Activated T-cell treated with anti-CD3 and anti-CD28 coated beads for 48 hours (primary cell): ENCODE data around the gene DERA.
"Not testable (repeated sequence)": the region's sequence is repeated elsewhere in the genome, so short reads cannot be mapped to it uniquely, and the experiment has no call there.

ENCODE experiments used
- DNase-seq: peaks from one replicate; pipeline ENCODE4 v3.0.0-alpha.2; 2020; ENCODE audit warnings: low read depth

The DERA gene

DNA sequence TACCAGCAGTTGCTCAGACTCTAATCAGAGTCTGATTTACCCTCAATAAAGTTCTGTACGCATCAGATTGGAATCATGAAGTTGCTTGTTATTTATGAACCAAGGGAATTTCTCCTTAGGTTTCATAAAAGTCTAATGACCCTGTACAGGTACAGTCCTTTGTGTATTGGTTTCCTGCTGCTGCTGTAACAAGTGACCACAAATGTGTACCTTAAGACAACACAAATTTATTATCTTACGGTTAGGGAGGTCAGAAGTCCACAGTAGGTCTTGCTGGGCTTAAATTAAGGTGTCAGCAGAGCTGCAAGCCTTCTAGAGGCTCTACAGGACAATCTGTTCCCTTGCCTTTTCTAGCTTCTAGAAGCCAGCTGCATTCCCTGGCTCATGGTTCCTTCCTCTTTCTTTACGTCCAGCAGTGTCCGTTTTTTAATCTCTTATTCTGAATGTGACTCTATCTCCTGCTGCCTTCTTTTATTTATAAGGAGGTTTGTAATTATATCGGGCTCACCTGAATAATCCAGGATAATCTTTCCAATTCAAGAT lies 6.7 kb upstream of the DERA start:
- DNase-seq: no peak

GRCh38 chr12:15910468-15910863 lies 666 bp upstream of the DERA start:
- DNase-seq: no peak

DNA sequence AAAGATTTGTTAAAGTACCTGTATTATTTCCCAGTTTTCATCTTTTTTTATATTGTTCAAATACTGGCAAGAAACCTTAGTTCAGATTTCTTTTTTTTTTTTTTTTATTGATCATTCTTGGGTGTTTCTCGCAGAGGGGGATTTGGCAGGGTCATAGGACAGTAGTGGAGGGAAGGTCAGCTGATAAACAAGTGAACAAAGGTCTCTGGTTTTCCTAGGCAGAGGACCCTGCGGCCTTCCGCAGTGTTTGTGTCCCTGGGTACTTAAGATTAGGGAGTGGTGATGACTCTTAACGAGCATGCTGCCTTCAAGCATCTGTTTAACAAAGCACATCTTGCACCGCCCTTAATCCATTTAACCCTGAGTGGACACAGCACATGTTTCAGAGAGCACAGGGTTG lies 799 bp downstream of the DERA start:
- DNase-seq: not testable (repeated sequence)

- not testable (repeated sequence) for DNase-seq
Observed at GRCh38 chr12:15914131-15914530, 3.0 kb downstream of the DERA start.

GRCh38 chr12:15918066-15918465 lies 6.9 kb downstream of the DERA start:
- DNase-seq: no peak

DNA sequence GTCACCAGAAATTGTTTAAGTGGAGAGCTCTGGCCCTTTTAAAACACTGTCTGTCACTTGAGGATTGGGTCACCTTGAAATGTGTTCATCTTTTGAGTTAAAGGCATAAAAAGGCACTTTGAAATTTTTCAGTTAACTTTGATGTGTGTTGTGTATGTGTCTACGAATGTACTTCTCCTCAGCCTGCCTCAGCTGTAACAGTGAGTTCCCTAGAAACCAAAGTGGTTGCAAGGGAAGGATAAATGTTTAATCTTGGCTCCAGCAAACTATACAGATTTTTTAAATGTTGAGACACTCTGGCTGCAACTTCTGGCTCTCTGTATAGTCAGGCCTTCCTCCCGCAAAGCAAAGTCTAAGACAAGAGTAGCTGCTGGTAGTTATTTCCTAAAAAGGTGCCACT lies 8.3 kb downstream of the DERA start:
- no peak for DNase-seq

DNA sequence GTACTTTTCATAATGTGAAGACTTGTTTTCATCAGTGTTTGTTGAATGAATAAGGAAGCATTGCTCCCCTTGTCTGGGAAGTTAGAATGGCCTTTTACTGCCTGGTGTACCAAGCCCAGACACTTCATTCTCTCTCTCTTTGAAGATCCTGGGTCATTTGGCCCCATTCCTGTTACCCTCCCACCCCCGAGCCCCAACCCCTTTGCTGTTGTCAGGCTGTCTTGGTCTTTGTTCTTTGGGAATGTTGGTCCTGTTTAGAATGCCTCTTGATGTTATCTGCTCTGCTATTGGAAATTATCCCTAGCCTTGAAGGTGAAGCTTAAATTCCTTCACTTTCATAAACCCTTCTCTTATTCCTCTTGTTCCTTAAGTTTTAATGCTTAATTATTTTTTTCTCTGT lies 13.8 kb downstream of the DERA start:
- DNase-seq: no peak

GRCh38 chr12:15928346-15928745 lies 17.2 kb downstream of the DERA start:
- no peak for DNase-seq

GRCh38 chr12:15928870-15929571 lies 17.9 kb downstream of the DERA start:
- no peak for DNase-seq

DNA sequence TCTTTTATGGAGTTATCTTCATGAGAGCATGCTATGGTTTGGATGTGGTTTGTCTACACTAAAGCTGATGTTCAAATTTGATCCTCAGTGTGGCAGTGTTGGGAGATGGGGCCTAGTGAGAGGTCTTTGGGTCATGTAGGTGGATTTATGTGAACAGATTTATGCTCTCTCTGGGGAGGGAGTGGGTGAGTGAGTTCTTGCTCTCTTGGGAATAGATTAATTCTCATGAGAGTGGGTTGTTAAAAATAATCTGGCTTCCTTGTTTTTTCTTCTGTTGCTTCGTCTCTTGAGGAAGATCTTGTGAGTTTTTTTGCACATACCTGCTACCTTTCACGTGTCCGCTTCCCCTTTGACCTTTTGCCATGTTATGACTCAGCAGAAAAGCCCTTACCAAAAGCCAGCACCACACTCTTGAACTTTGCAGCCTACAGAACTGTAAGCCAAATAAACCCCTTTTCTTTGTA lies 20.5 kb downstream of the DERA start:
- DNase-seq: no peak

- no peak for DNase-seq
Observed at GRCh38 chr12:15932327-15932726, 21.2 kb downstream of the DERA start.

DNA sequence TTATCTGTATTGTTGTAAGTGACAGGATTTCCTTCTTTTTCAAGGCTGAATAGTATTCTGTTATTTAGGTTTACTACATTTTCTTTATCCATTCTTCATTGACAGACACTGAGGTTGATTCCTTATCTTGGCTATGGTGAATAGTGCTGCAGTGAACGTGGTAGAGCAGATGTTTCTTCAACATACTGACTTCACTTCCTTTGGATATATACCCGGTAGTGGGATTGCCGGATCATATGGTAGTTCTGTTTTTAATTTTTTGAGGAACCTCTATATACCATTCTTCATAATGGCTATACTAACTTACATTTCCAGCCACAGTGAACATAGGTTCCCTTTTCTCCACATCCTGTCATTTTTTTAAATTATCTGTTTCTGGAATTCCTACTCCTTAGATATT lies 21.8 kb downstream of the DERA start:
- no peak for DNase-seq

DNA sequence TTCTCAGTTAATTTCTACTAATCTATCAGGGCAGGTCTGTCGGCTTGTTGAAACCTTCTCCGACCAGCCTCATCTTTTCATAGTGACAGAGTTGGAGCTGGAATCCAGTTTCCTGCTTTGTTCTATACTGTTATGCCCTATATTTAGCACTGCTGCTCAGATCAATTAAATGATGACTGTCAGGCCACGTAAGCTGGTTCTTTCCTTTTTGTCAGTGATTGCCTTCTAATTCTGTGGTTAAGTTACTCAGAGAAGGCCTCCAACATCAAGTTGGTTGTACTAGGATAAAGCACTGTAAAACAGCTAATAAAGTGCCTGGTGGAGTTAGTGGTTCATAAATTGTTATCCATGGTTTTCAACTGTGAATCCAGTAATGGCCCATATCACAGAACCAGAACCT lies 22.6 kb downstream of the DERA start:
- DNase-seq: no peak

DNA sequence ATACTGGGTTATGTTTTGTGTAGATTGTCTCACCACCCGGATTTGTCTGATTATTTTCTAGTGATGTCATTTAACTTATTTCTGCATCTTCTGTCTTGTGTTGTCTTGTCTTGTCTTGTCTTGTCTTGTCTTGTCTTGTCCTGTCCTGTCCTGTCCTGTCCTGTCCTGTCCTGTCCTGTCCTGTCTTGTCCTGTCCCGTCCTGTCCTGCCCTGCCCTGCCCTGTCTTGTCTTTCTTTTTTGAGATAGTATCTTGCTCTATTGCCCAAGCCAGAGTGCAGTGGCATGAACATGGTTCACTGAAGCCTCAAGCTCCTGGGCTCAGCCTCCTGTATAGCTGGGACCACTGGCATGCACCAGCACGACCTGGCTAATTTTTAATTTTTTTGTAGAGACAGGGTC lies 25.6 kb downstream of the DERA start:
- DNase-seq: no peak

DNA sequence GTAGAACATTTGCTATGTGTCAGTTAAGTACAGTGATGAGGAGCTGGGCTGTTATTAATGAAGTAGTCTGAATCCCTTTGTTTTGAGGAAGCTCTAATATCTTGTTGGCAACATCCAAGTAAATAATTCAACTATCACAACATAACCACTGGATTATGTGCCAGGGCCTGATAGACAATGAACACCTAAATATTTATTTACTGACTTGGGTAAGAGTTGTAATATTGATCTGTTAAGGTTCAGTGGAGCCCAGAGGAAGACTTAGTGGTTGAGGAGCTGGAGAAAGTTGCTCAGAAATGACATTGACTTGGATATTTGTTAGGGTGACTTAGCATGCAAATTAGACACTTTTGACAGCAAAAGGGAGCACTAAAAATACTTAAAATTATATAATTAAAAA lies 26.8 kb downstream of the DERA start:
- no peak for DNase-seq

GRCh38 chr12:15939111-15939510 lies 28.0 kb downstream of the DERA start:
- no peak for DNase-seq

DNA sequence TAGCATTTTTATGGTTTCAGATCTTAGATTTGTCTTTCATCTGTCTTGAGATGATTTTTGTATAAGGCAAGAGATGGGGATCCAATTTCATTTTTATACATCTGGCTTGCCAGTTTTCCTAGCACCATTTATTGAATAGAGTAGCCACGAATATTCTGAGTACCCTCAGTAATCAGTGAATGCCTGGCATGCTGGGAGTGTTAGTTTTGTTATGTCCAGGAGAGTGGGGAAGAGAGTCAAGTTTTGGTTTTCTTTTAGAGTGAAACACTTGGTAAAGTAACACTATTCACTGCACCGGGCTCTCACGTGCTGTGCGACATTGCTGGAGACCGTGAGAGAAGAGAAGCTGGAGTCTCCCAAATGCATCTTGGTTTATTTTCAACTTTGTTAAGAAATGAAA lies 31.3 kb downstream of the DERA start:
- DNase-seq: no peak

- not testable (repeated sequence) for DNase-seq
Observed at GRCh38 chr12:15943519-15943918, 32.4 kb downstream of the DERA start.

GRCh38 chr12:15948461-15948860 lies 37.3 kb downstream of the DERA start:
- DNase-seq: not testable (repeated sequence)

DNA sequence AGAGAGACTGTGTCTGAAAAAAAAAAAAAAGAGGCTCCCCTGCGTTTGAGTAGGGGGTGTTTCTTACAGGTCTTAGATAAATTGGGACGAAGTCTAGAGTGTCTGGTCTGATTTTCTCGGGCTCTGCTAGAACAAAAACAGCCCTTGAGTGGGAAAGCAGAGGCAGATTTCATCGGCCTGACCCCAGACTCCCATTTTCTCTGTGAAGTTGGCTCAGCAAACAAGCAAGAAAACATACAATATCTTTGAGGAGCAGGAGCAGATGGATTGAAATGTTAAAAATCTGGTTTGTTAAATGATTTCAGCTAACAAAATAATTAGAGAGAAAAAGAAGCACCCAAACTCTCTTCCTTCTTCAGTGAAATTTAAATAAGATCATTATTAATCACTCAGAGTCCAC lies 44.1 kb downstream of the DERA start:
- DNase-seq: no peak

DNA sequence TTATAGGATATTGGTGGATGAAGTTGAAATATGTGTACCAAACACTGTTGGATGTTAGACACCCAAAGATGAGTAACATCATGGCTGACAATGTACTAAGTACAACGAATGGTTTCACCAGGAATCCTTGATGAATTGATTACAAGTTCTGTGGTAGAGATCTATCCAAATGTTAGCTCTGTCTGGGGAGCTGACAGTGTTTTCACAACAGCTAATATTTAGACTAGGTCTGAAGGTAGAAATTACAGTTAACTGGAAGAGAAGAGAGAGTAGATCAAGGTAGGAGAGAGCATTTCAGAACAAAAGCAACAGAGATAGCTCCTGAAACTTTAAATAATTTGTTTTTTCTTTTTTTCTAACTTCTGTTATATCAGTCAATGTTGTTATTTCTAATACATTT lies 44.9 kb downstream of the DERA start:
- DNase-seq: no peak

DNA sequence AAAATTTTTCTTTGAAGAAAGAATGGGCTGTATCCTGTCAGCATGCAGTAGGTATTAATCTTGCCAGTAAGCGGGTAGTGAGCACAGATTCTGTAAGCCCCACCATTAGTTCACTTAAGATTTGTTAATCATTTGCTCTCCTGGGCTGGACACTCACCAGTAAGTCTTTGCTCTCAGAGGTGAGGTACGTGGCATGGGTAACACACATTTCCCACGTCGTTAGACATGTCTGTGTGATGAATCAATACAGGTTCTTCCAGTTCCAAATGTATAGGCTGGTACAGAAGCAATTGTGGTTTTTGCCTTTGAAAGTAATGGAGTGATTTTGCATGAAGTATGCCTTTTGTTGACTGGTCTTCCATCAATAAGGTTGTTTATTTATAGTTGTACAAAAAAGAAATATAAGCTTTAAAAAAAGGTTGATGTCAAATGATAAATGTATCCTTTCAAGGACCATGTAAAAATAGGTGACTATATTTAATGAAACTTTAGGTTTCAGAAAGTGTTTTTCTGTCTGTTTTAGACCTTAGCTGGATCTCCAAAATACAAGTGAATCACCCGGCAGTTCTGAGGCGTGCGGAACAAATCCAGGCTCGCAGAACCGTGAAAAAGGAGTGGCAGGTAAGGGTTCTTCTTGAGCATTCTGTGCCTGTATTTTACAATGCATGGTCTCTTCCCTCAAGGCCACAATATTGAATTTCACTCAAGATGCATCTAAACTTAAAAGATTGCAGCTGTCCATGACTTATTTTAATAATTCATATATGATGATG lies 45.5 kb downstream of the DERA start:
- DNase-seq: no peak

DNA sequence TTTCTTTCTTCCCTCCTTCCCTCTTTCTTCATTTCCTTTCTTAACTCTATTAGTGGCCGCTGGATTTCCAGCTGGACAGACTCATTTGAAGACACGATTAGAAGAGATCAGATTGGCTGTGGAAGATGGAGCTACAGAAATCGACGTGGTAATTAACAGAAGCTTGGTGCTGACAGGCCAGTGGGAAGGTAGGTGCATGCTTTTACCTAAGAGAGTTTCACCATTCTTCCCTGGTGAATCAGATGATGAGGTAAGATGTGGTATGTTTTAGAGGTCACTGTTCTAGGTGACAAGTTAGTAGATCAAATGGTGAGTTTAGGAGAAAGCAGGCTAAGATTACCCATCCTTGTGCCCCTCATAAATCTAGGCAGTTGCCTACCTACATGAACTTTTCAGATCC lies 51.6 kb downstream of the DERA start:
- no peak for DNase-seq
